Tibial nerve (tissue), 4 donors: ENCODE results near the gene BCAT1. TPM values are rescaled to one million over a fixed set of nuclear protein-coding genes. Genes with fewer than 3 reads are reported as not detected.

Experiments used
- DNase-seq, 2 donors: peaks; one replicate each; pipeline ENCODE4 v3.0.0-alpha.2; 2019; ENCODE audit warnings: low spot score in 2 of 2
- H3K27ac ChIP-seq, 4 donors: fragments of 200-600 bp; sonication (generic) in 3 of 4; one replicate each; pipeline ENCODE4 v1.5.1; 2017 to 2019; ENCODE audit warnings: mild to moderate bottlenecking in 1 of 4
- H3K27me3 ChIP-seq, 2 donors: fragments of 200-600 bp; sonication (generic) in 1 of 2; one replicate each; pipeline versions ENCODE4 v1.5.1 to v1.6.0; 2017 to 2019
- H3K36me3 ChIP-seq, 3 donors: fragments of 200-600 bp; sonication (generic); one replicate each; pipeline ENCODE4 v1.5.1; 2018 to 2019
- H3K4me1 ChIP-seq, 4 donors: fragments of 200-600 bp; sonication (generic) in 3 of 4; one replicate each; pipeline ENCODE4 v1.5.1; 2017 to 2019
- H3K4me3 ChIP-seq, 4 donors: fragments of 200-600 bp; sonication (generic) in 3 of 4; one replicate each; pipeline ENCODE4 v1.5.1; 2017 to 2019; ENCODE audit warnings: mild to moderate bottlenecking in 1 of 4, moderate library complexity in 1 of 4
- H3K9me3 ChIP-seq, 4 donors: fragments of 200-600 bp; sonication (generic) in 3 of 4; one replicate each; pipeline ENCODE4 v1.5.1; 2017 to 2019
- EP300 ChIP-seq, 2 donors: sonication (generic); formaldehyde crosslinking; IDR thresholded peaks; one replicate each; pipeline ENCODE4 v1.6.1; 2017; ENCODE audit warnings: antibody characterized with exemption in 2 of 2, mild to moderate bottlenecking in 1 of 2
- POLR2A ChIP-seq, 2 donors: fragments of 450-650 bp; IDR thresholded peaks; one replicate each; pipeline ENCODE4 v1.6.1; 2017; ENCODE audit warnings: antibody characterized with exemption in 2 of 2, mild to moderate bottlenecking in 2 of 2, moderate library complexity in 2 of 2
- WGBS, 2 donors: methylation state at CpG; one replicate each; pipeline ENCODE4 v1.1.5; 2018; 5-methylcytosine and 5-hydroxymethylcytosine counted together
- total RNA-seq, 4 donors: library from RNA; depleted of rRNA; stranded (reverse); fragments of >200 nt; gene quantifications; one replicate each; pipeline ENCODE4 v1.1.0, GENCODE V29; 2016
- TF ChIP-seq, protein P1 (sequence below), 5 experiments: fragments of 200-600 bp in 3 of 5; fragments of 450-650 bp in 2 of 5; sonication (generic) in 3 of 5; IDR thresholded peaks; one replicate each; pipeline ENCODE4 v1.5.1; 2016 to 2019; ENCODE audit warnings: antibody characterized with exemption in 5 of 5, mild to moderate bottlenecking in 3 of 5, moderate library complexity in 2 of 5

BCAT1 gene
- total RNA-seq, 4 donors from 2014 or later: 17.8 to 41.1 (median 35.0) TPM

DNA sequence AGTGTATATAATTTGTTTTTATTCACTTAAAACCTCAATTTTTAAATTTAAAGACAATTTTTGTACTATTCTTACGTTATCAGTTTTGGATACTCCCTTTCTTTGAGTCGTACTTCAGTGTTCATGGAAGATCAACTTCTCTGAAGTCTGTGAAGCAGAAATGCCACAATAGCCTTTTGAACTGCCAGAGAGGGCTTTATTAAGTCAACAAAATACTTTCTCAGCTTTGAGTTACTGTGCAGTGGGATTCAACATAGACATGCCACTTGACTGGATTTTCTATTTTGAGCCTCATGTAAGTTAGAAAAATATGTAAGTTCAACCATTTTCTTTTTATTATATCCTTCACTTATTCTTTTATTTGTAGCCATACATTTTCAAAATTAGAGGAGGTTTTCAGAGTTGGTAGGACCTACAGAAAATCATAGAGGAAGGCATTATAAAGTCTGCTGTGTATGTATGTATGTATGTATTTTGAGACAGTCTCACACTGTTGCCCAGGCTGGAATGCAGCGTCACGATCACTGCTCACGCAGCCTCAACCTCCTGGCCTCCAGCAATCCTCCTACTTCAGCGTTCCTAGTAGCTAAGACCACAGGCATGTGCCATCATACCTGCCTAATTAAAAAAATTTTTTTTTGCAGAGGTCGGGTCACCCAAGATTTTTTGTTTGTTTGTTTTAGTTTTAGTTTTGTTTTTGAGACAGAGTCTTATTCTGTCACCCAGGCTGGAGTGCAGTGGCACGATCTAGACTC, 31.3 kb upstream of the BCAT1 start:
- Histone ChIP-seq H3K36me3 (no peaks in the 10 kb centered on the region), H3K27ac (no peak overlapping the region), H3K27me3 (no peaks in the 10 kb centered on the region), H3K9me3 (peaks cover 0 to 22% (median 0%) of the 10 kb centered on the region in 4 donors), H3K4me1 (no peaks in the 10 kb centered on the region), H3K4me3 (no peak overlapping the region)
- TF ChIP-seq POLR2A (IDR thresholded peaks at IDR 0.05): no peak
- TF ChIP-seq, protein P1, sequence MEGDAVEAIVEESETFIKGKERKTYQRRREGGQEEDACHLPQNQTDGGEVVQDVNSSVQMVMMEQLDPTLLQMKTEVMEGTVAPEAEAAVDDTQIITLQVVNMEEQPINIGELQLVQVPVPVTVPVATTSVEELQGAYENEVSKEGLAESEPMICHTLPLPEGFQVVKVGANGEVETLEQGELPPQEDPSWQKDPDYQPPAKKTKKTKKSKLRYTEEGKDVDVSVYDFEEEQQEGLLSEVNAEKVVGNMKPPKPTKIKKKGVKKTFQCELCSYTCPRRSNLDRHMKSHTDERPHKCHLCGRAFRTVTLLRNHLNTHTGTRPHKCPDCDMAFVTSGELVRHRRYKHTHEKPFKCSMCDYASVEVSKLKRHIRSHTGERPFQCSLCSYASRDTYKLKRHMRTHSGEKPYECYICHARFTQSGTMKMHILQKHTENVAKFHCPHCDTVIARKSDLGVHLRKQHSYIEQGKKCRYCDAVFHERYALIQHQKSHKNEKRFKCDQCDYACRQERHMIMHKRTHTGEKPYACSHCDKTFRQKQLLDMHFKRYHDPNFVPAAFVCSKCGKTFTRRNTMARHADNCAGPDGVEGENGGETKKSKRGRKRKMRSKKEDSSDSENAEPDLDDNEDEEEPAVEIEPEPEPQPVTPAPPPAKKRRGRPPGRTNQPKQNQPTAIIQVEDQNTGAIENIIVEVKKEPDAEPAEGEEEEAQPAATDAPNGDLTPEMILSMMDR (IDR thresholded peaks at IDR 0.05): no peak
- no peak for TF ChIP-seq EP300 (IDR thresholded peaks at IDR 0.05)
- no peak for DNase-seq
- 71 to 74% methylated on average over 8 of the region's 8 CpGs for WGBS, 2 donors

DNA sequence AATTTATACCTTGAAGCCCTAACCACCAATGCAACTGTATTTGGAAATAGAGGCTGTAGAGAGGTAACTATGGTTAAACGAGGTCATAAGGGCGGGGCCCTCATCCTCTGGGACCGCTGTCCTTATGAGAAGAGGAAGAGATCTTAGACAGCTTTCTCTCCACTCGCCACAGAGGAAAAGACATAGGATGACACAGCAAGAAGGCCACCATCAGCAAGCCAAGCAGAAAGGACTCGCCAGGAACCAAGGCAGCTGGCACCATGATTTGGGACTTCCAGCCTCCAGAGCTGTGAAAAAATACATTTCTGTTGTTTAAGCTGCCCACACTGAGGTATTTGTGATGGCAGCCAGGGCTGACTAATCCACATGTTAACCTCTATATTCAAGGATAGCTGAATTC, 30.4 kb upstream of the BCAT1 start:
- peak in 1 of 2 donors; percentile 9 for DNase-seq
- H3K4me1 ChIP-seq: no peaks in the 10 kb centered on the region
- no peaks in the 10 kb centered on the region for H3K36me3 ChIP-seq
- no peaks in the 10 kb centered on the region for H3K27me3 ChIP-seq
- 63 to 79% methylated on average over 5 of the region's 5 CpGs for WGBS, 2 donors
- H3K27ac ChIP-seq: no peak overlapping the region
- H3K9me3 ChIP-seq: peaks cover 0 to 21% (median 0%) of the 10 kb centered on the region in 4 donors
- no peak overlapping the region for H3K4me3 ChIP-seq
- TF ChIP-seq POLR2A (IDR thresholded peaks at IDR 0.05) (no peak), EP300 (IDR thresholded peaks at IDR 0.05) (no peak)
- TF ChIP-seq, protein P1 (IDR thresholded peaks at IDR 0.05): no peak

DNA sequence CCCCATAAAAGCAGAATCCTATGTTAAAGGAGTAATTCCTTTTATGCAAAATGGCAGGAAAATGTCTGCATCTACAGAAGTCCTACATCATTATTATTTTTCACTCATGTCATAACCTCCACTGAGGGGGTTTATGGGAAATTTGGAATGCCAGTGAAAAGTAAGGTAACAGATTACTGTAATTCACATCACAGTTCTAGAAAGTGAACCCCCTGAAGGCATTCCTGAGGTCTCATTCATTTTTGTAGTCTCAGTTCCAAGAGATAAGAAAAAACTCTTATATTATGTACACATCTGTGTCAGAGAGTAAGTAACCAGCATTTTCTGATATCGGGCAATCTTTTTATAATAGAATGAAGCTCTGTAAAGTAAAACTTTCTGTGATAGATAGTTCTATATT, 28.8 kb upstream of the BCAT1 start:
- H3K27ac ChIP-seq: no peak overlapping the region
- no peaks in the 10 kb centered on the region for H3K4me1 ChIP-seq
- H3K36me3 ChIP-seq: no peaks in the 10 kb centered on the region
- TF ChIP-seq EP300 (IDR thresholded peaks at IDR 0.05) (no peak), POLR2A (IDR thresholded peaks at IDR 0.05) (no peak)
- TF ChIP-seq, protein P1 (IDR thresholded peaks at IDR 0.05): no peak
- WGBS, 2 donors: 76 to 91% methylated on average over 1 of the region's 1 CpG
- H3K27me3 ChIP-seq: no peaks in the 10 kb centered on the region
- no peak overlapping the region for H3K4me3 ChIP-seq
- H3K9me3 ChIP-seq: peaks cover 0 to 7% (median 0%) of the 10 kb centered on the region in 4 donors
- DNase-seq: no peak

DNA sequence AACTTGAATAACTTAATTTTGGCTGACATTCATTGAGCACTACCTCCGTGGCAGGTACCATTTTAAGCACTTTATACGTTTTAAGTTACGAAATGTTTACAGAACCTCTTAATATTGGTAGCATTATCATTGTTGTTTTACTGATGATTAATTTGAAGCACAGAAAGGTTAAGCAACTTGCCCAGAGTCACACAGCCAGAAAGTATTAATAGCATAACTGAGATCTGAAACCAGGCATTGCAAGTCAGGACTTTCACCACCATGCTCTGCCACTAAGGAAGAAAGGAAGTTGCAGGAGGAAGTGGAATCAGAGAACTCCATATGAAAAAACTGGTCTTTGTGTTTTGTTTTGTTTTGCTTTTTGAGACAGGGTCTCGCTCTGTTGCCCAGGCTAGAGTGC, 28.2 kb upstream of the BCAT1 start:
- H3K36me3 ChIP-seq: no peaks in the 10 kb centered on the region
- H3K27ac ChIP-seq: no peak overlapping the region
- no peaks in the 10 kb centered on the region for H3K4me1 ChIP-seq
- H3K27me3 ChIP-seq: no peaks in the 10 kb centered on the region
- 61 to 63% methylated on average over 4 of the region's 4 CpGs for WGBS, 2 donors
- DNase-seq: no peak
- TF ChIP-seq EP300 (IDR thresholded peaks at IDR 0.05) (peak in 1 of 2 donors; percentile 37), POLR2A (IDR thresholded peaks at IDR 0.05) (no peak)
- TF ChIP-seq, protein P1 (IDR thresholded peaks at IDR 0.05): no peak
- peaks cover 0 to 3% (median 0%) of the 10 kb centered on the region in 4 donors for H3K9me3 ChIP-seq
- no peak overlapping the region for H3K4me3 ChIP-seq

DNA sequence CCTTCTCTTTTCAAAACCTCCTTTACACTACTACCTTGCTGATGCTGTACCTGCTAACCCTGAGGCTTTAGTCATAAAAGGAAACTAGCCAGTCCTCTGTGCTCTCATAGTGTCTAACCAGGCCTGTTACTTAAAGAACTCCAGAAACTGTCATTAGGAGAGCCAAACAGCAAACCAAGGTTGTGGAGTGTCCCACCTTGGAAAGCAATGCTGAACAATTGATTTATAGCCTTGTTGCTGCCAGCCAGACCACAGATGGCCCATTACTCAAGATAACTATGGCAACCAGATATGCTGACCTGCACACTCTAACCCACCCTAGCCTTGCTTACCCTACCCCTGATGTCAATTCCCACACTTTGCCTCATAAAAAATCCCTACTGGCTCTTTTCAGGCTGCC, 26.5 kb upstream of the BCAT1 start:
- TF ChIP-seq, protein P1 (IDR thresholded peaks at IDR 0.05): no peak
- no peak for TF ChIP-seq EP300 (IDR thresholded peaks at IDR 0.05)
- TF ChIP-seq POLR2A (IDR thresholded peaks at IDR 0.05): no peak
- no peak for DNase-seq
- Histone ChIP-seq H3K36me3 (no peaks in the 10 kb centered on the region), H3K9me3 (no peaks in the 10 kb centered on the region), H3K27me3 (no peaks in the 10 kb centered on the region), H3K4me3 (no peak overlapping the region), H3K4me1 (no peaks in the 10 kb centered on the region), H3K27ac (no peak overlapping the region)
